GM21737 (cell line): Measurements from ENCODE around the gene AP4M1.
A peak's percentile ranks its signal among the peaks of the same experiment; 100 is the strongest.
"Not testable (repeated sequence)": the region's sequence is repeated elsewhere in the genome, so short reads cannot be mapped to it uniquely, and the experiment has no call there.

Source experiments
- ATAC-seq: cut with Tn5 transposase; IDR thresholded peaks from one replicate; pipeline ENCODE4 v1.9.1; 2021; ENCODE audit warnings: mild to moderate bottlenecking, moderate library complexity; ENCODE audit not compliant: unreplicated experiment

AP4M1 gene

DNA sequence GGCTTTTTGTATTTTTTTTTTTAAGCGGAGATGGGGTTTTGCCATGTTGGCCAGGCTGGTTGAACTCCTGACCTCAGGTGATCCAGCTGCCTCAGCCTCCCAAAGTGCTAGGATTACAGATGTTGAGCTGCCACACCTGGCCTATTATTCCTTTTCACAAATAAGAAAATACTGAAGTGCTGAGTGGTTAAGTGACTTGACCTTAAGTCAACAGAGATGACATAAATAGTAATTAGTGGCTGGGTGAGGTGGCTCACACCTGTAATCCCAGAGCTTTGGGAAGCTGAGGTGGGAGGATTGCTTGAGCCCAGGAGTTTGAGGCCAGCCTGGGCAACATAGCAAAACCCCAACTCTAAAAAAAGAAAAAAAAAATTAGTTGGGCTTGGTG lies 28.8 kb downstream of the AP4M1 start:
- ATAC-seq: not testable (repeated sequence)

DNA sequence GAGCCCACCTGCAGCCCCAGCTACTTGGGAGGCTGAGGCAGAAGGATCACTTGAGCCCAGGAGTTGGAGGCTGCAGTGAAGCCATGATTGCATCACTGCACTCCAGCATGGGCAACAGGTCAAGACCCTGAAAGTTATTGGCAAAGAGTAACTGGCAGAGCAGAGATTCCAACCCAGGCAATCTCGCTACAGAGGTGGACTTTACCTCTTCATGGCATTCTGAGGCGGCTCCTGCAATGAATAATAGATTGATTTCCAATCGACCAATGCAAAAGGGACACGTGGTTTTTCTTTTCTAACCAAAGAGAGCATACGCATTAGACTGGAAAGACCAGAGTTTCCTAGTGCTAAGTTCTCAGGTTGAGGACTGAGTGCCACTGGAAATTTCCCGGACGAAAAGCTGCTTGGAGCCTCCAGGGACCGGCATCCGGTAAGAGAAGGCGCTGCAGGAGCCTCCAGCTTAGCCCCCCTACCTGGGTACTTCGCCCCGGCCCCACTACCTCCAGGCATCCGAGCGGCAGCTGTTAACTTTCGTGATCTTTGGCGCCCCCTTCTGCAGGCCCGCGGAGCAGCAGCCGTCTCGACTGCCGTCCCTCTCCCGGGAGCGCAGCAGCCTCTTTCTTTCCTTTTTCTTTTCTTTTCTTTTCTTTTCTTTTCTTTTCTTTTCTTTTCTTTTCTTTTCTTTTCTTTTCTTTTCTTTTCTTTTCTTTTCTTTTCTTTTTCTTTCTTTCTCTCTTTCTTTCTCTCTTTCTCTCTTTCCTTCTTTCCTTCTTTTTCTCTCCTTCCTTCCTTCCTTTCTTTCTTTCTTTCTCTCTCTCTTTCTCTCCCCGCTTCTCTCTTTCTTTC lies 29.4 kb downstream of the AP4M1 start:
- ATAC-seq: no peak

DNA sequence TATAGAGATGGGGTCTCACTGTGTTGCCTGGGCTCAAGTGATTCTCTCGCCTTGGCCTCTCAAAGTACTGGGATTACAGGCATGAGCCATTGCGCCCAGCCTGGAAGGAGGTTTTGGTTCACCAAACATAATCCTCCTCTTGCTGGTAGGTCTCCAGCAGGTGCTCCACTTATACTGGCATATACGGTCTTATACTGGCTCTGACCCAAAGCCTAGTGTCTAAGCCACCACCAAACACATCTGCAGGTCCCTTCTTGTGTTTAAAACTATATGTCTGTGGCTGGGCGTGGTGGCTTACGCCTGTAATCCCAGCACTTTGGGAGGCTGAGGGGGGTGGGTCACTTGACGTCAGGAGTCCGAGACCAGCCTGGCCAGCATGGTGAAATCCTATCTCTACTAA lies 30.7 kb downstream of the AP4M1 start:
- no peak for ATAC-seq

DNA sequence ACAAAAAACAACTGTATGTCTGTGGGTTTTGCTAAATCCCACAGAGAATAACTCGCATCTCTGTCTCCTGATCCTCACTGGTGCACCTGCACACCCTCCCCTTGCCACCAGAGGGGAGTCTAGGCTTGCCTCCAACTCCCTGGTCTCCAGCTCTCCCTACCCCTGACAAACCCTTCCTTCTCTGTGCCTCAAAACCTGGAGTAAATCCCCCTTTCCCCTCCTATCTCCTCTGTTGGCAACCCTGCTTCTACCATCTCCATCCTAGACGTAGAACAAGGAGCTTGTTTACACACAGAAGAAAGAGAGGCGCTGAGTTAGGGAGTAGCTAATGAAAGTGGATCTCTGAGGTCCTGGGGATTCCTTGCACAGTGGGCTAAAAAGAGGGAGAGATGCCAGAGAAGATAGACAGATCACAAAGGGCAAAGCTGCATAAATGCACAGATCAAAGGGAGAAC lies 31.3 kb downstream of the AP4M1 start:
- no peak for ATAC-seq

DNA sequence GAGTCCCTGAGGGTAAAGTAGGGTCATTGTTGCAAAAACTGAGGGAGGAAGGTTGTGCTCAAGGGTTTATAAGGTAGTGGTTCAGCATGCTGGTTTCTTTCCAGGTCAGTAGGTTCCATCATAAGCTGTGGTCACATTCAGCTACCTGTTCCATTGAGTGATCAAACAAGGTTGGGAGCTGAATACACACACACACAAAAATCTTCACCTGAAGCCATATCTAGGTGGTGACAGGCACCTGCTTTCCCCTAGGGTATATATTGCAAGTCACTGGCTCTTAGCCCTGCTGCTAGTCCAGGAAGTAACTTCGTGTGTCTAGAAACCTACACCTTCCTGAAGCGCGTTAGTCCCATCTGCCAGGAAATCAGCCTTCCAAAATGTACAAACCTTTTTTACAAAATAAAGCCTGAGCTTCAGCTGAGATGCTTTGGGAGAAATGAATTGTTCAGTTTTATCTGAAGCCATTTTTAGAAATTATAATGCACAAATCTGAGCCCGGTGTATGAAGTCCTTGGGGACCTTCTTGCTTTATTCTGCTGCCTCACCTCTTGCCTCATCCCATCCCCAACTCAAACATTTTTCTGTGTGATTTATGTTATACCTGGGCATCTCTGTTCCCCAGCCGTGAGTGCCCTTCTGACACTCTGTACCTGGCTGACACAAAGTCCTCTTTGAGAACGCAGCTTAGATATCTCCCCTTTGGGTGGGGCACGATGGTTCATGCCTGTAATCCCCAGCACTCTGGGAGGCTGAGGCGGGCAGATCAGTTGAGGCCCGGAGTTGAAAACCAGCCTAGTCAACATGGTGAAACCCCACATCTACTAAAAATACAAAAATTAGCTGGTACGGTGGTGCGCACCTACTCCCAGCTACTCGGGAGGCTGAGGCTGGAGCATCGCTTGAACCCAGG lies 36.7 kb downstream of the AP4M1 start:
- ATAC-seq: no peak

DNA sequence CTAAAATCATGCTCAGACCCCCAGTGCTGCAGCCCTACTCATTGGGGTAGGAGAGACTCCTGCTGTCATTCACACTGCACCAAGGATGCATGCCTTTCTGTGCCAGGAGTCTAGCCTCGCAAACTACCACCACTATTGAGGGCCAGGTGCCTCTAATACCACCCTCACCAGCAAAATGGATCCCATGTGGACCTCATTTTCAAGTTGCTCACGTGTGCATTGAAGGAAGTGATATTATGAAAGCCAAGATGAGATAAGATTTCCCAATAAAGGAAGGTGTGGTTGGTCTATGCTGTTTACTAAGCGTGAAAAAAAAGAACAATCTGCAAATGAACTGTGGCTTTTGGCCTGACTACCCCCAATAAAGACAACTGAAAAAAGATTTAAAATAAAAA lies 40.1 kb downstream of the AP4M1 start:
- no peak for ATAC-seq

DNA sequence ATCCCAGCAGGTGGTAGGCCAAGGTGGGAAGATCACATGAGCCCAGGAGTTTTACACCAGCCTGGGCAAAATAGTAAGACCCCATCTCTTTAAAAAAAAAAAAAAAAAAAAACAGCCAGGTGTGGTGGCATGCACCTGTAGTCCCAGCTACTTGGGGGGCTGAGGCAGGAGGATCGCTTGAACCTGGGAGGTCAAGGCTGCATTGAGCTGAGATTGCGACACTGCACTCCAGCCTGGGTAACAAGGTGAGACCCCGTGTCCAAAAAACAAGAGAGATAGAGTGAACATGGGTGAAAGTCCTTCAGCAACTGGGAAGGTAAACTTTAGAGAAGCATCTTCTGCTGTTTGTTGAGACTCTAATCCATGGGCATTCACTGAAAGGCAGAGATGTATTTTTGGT lies 41.0 kb downstream of the AP4M1 start:
- no peak for ATAC-seq

DNA sequence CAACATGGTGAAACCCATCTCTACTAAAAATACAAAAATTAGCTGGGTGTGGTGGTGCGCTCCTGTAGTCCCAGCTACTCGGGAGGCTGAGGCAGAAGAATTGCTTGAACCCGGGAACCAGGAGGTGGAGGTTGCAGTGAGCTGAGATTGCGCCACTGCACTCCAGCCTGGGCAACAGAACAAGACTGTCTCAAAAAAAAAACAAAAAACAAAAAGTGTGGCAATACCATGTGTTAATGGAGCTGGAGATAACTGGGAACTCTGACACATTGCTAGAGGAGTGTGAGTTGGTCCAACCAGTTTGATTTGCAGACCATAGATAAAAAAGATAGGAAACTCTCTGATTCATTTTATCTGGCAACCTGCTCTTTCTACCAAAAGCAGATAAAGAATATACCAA lies 44.9 kb downstream of the AP4M1 start:
- ATAC-seq: not testable (repeated sequence)

DNA sequence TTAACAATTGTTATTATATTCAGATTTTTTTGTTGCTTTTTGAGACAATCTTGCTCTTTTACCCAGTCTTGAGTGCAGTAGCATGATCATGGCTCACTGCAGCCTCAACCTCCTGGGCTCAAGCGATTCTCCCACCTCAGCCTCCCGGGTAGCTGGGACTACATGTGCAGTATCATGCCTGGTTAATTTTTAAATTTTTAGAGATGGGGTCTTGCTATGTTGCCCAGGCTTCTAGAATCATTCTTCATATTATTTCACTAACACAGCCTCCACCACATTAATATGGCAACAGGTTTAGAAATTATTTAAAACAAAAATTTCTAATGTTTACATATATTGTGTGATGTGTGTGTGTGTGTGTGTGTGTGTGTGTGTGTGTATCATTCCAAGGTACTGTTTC lies 45.8 kb downstream of the AP4M1 start:
- ATAC-seq: no peak

DNA sequence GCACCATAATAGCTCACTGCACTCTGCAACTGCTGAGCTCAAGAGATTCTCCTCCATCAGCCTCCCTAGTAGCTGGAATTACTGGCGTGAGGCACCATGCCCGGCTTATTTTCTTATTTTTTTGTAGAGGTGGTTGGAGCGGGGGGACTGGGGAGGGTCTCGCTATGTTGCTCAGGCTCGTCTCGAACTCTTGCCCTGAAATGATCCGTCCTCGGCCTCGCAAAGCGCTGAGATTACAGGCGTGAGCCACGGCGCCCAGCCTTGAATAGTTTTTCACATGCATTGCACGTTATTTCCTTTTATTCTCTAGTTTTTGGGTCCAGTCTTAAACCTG lies 46.7 kb downstream of the AP4M1 start:
- ATAC-seq: no peak

DNA sequence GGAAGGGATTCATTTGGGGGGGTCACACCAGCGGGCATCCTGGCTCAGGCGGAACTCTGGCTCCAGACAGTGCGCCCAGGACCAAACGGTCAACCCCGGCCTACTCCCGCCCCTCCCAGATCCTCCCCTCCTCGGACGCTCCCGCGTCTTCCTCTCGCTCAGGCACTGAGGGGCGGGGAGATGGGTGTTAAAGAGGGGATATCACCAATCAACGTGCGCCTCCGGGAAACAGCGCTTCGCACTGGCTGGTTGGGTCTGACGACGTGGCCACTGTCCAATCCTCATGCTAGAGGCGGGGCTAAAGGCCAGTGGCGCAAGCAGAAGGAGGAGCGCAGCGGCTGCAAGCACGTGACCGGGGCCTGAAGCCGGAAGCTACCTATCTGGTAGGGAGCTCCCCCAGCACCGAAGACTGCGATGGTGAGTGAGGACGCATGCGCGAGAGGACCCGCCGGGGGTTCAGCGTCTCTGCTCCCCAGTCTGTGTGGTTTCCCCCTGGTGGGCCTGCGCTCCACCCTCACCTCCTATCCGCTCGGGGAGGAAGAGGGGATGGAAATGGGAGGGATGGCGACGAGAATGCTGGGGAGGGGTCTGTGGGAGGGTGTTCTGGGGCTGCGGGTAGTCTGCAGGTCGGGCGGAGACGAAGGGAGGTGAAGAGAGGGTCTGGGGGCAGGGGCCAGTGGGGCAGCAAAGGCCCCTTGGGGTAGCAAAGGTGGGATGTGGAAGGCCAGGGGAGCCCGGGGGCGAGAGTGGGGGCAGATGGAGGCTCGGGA lies 47.3 kb downstream of the AP4M1 start, which contains the start of gene LAMTOR4:
LAMTOR4 (plus strand) TSS at position 360 of the 770 bp plus-strand sequence; CDS start at position 415, 55 bp downstream.
- ATAC-seq: peak; percentile 97

DNA sequence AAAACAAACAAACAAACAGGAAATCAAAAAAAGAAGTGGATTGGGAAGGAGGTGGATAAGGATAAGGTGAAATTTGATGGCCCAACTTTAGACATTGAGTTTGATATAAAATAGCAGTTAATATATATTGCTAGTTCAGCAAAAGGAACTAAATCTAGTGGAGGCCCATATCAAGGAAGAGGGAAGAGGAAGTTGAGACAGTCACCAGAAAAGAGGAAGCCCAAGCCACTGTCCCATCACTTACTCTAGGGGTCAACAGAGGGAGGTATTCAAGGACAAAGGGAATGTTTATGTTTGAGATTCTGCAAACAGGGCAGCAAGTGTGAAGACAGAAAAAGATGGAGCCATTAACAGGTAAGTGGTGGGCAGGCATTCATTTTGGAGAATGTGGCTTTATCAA lies 51.0 kb downstream of the AP4M1 start:
- ATAC-seq: no peak

DNA sequence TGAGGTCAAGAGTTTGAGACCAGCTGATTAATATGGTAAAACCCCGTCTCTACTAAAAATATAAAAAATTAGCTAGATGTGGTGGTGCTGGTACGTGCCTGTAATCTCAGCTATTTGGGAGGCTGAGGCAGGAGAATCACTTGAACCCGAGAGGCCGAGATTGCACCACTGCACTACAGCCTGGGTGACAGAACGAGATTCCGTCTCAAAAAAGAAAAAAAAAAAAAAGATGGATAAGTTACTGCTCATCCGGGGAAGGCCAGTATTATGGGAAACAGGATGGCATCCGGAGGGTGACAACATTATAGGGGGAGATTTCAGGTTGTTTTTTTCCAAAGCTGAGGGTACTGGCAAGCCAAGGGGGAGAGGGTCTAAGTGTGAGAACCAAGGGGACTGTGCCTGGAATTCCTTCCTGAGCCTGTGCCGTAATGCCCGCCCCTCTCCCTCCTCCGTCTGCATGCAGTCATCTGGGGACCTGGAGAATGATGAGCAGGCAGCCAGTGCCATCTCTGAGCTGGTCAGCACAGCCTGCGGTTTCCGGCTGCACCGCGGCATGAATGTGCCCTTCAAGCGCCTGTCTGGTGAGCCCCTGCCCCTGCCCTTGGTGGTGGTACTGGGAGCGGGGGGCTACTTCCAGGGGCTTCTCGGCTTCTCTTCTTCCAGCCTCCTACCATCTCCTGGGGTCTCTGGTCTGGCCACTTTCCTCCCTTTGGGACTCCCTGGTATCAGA lies 51.7 kb downstream of the AP4M1 start:
- no peak for ATAC-seq

DNA sequence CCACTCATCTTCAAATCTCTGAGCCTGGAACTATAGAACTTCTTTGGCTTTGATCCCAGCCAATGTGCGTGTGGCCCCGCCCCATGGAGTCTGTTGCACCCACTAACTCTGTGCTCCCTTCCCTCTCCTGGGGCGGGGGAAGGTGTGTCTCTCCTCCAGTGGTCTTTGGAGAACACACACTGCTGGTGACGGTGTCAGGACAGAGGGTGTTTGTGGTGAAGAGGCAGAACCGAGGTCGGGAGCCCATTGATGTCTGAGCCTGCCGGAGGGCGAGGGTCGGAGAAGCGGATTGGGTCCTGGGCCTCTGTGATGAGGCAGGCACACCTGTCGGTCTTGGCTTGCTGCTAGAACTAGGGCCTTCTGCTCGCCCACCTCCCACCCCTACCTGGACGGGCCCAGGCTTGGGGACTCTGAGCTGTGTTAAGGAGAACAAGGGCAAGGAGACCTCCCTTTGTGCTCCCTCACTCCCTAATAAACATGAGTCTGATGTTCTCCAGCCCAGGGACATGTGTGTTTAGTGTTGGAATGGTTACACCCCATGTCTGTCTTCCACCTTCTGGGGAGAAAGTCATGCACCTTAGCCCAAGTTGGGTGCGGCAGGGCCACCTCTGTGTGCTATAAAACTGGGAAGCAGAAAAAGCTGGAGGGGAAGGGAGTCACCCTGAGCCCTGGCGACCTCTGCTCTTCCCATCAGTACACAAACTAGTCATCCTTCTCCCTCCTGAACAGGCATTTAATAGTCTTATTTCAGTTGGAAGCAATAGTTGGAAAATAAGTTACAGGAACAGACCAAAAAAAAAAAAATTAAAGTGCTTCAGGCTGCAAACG lies 52.5 kb downstream of the AP4M1 start:
- ATAC-seq: no peak

DNA sequence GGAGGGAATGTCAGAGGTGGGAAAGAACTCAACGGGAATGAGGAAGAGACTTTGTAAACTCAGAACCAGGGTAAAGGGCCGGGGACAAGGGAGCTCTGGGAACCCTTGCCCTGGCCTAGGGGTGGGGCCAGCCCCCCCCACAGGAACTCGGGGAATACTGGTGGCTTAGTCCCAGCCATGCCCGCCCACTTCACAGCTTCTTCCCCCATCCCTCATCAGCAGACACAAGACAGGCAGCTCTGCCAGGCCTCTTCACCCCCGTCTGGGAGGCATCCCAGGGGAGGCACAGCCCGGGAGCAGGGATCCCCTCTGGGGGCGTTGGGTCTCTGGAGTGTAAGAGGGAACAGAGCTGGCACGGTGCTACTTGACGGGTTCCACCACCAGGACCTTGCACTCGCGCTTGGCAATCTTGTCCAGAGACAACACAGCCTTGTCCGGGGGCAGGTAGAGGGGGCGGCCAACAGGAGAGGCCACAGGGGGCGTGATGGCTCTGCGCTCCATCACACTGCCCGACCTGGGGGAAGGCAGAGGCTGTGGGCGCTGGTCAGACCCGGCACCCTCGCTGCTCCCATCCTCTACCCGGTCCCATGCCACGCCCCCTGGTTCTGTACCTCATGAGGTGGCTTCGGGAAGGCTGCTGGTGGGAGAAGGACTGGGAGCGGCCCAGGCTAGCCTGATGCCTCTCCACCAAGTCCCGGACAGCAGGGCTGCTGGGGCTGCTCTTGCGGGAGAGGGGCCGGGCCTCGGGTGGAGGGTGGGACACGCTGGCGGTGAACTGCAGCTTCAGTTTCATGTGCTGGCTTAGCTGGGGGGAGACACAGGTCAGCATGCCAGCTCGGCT lies 53.4 kb downstream of the AP4M1 start:
- no peak for ATAC-seq

DNA sequence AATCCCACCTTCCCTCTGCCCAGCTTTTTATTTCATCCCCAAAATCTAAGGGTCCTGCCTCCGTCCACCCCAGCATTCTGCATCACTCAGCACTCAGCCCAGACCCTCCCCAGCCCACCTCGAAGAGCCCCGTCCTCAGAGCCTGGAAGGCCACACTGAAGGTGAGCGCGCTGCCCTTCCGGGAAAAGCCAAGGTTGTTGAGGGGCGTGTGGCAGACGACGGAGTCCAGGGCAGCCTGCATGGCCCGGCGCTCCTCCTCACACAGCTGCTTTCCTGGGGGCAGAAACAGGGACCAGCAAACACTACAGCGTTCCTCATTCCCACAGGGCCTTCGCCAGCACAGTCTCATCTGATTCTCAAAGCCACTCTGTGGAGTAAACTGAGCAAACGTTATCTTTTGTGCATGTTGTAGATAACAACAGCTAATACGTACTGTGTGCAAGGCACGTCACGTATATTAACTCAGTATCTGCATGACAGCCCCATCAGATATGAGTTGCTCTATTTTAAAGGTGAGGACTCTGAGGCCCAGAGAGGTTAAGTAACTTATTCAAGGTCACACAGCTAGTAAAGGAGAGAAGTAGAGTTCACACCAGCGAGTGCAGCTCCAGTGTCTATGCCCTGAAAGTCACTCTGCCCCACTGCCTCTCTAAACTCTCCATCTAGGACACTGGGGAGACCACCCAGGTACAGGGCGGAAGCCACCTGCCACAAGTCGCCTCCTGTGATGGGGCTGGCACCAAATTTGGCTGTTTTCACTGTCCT lies 54.3 kb downstream of the AP4M1 start:
- no peak for ATAC-seq

DNA sequence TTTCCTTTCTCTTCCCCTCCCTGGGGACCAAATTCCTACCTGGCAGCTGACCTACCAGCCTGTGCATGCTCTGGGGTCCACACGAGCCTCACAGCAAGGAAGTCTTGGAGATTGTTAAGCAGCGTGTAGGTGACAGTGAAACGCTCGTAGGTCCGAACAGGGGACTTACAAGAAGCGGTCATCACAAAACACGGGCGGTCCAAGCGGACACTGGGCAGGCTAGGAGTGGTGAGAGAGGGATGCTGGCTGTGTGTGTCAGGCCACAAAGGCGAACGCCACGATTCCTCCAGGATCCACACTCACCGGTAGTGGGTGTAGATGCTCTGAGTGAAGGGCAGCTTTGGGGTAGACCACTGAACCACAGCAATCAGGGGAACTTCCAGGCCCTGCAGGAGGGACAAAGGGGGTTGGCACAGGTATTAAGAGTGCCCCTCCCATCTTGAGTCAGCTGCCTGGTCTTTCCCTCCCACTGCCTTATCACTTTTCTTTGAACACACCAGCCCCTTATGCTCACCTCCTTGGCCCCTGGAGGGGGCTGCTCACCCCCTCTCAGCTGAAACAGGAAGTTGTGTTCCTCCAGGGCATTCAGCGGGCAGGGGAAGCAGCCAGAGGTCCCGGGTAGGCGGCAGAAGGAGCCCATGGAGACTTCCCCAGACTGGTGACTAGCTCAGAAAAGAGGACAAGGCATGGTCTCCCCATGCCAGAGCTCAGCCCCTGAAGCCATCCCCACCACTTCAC lies 55.1 kb downstream of the AP4M1 start:
- no peak for ATAC-seq

DNA sequence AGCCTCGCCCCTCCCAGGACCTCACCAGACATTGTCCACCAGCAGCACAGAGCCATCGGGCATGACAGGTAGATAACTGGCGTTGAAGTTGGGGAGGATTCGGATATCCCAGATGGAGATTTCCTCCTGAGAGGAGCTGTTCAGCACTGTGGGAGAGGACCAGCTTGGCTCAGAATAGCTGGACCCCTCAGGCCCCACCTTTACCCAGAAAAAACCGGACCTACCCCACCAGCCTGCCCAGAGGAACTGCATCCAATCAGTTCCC lies 55.6 kb downstream of the AP4M1 start:
- ATAC-seq: no peak
